Smooth muscle cell (in vitro differentiated cells): ENCODE data around the gene ZNF740. TPM values are rescaled to one million over a fixed set of nuclear protein-coding genes. Genes with fewer than 3 reads are reported as not detected.

Experiments used
- DNase-seq: peaks from one replicate; lab custom pipeline; 2025; ENCODE audit not compliant: unreplicated experiment; lab: John Stamatoyannopoulos, UW
- H2AFZ ChIP-seq: fragments of 200-600 bp; sonication (generic); 2 replicates; pipeline ENCODE4 v1.6.0; 2016; ENCODE audit warnings: antibody characterized with exemption, low read depth, mild to moderate bottlenecking
- H3F3A ChIP-seq: fragments of 200-600 bp; sonication (generic); 2 replicates; pipeline ENCODE4 v1.6.0; 2017; ENCODE audit warnings: antibody characterized with exemption, low read depth
- H3K27ac ChIP-seq: fragments of 200-600 bp; sonication (generic); 2 replicates; pipeline ENCODE4 v1.5.1; 2016; ENCODE audit warnings: low read depth, mild to moderate bottlenecking
- H3K27me3 ChIP-seq: fragments of 200-600 bp; sonication (generic); 2 replicates; pipeline ENCODE4 v1.6.1; 2016; ENCODE audit warnings: low read depth, mild to moderate bottlenecking
- H3K36me3 ChIP-seq: fragments of 200-600 bp; sonication (generic); 2 replicates; pipeline ENCODE4 v1.5.1; 2016; ENCODE audit warnings: low read depth
- H3K4me1 ChIP-seq: fragments of 200-600 bp; sonication (generic); 2 replicates; pipeline ENCODE4 v1.5.1; 2016; ENCODE audit warnings: low read depth
- H3K4me2 ChIP-seq: fragments of 200-600 bp; sonication (generic); 2 replicates; pipeline ENCODE4 v1.6.0; 2016; ENCODE audit warnings: mild to moderate bottlenecking
- H3K4me3 ChIP-seq: fragments of 200-600 bp; sonication (generic); 2 replicates; pipeline ENCODE4 v1.5.1; 2016; ENCODE audit warnings: mild to moderate bottlenecking
- H3K79me2 ChIP-seq: fragments of 200-600 bp; sonication (generic); 2 replicates; pipeline ENCODE4 v1.6.0; 2016; ENCODE audit warnings: low read depth, mild to moderate bottlenecking
- H3K9ac ChIP-seq: fragments of 200-600 bp; sonication (generic); 2 replicates; pipeline ENCODE4 v1.6.0; 2016; ENCODE audit warnings: low read depth
- H3K9me3 ChIP-seq: fragments of 200-600 bp; sonication (generic); replicated peaks from 2 replicates; pipeline ENCODE4 v1.5.1; 2016; ENCODE audit warnings: low read depth
- H4K20me1 ChIP-seq: fragments of 200-600 bp; sonication (generic); 2 replicates; pipeline ENCODE4 v1.6.0; 2016; ENCODE audit warnings: low read depth
- WGBS: methylation state at CpG from one replicate; pipeline ENCODE4 v1.1.7; 2016; ENCODE audit warnings: low lambda C conversion rate; 5-methylcytosine and 5-hydroxymethylcytosine counted together
- polyA plus RNA-seq: library from polyadenylated mRNA; unstranded; fragments of >200 nt; fragmentation: Nextera tagmentation; extraction: Ambion mirVana; gene quantifications from 2 replicates; pipeline ENCODE4 v1.2.1, GENCODE V29; 2016
- total RNA-seq: library from RNA; depleted of rRNA; stranded (reverse); fragments of >200 nt; gene quantifications from 2 replicates; pipeline ENCODE4 v1.2.3, GENCODE V29; 2014
- TF ChIP-seq, protein P1 (sequence below): fragments of 200-600 bp; sonication (generic); IDR thresholded peaks from 2 replicates; pipeline ENCODE4 v1.5.1; 2017; ENCODE audit warnings: borderline replicate concordance, mild to moderate bottlenecking, antibody characterized with exemption; ENCODE audit not compliant: insufficient read depth, poor library complexity, severe bottlenecking

Gene ZNF740
- total and polyA plus RNA-seq, 2 experiments from 2014 or later: 1.0 to 5.2 TPM

DNA sequence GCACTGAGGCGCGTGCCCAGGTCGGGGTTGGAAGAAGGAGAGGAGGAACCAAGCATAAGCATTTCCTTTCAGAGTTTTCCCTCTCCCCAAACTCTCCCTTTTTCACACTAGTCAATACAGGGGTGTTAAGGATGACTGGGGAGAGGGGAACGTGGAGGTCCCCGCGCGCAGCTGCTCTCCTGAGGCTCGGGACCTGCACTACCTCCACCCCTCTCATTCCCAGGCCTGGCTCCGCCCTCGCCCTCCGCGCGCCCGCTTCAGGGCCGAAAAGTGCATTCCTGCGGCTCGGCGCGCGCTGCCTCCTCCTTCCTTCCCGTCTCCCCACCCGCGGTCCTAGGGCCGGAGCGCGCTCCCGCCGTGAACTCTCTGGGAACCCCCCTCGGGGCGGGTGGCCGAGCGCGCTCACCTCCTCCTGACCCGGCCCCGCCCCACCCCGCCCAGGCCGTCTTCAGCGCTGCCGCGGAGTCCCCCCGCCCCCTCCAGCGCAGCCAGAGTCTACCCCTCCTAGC is 40.2 kb downstream of the ZNF740 start:
- H3K4me3 ChIP-seq: peak overlapping the region; percentile 61
- peaks cover 31% of the 10 kb centered on the region for H4K20me1 ChIP-seq
- H3K4me2 ChIP-seq: peak overlapping the region; percentile 88
- peaks cover 4% of the 10 kb centered on the region for H3K79me2 ChIP-seq
- peaks cover 54% of the 10 kb centered on the region for H3K4me1 ChIP-seq
- peak; percentile 77 for DNase-seq
- peak overlapping the region; percentile 93 for H3K9ac ChIP-seq
- peak overlapping the region; percentile 97 for H3K27ac ChIP-seq
- H3K9me3 ChIP-seq: no peaks in the 10 kb centered on the region
- H3K27me3 ChIP-seq: no peaks in the 10 kb centered on the region
- H3F3A ChIP-seq: peaks cover 17% of the 10 kb centered on the region
- H2AFZ ChIP-seq: no peak overlapping the region
- TF ChIP-seq, protein P1, sequence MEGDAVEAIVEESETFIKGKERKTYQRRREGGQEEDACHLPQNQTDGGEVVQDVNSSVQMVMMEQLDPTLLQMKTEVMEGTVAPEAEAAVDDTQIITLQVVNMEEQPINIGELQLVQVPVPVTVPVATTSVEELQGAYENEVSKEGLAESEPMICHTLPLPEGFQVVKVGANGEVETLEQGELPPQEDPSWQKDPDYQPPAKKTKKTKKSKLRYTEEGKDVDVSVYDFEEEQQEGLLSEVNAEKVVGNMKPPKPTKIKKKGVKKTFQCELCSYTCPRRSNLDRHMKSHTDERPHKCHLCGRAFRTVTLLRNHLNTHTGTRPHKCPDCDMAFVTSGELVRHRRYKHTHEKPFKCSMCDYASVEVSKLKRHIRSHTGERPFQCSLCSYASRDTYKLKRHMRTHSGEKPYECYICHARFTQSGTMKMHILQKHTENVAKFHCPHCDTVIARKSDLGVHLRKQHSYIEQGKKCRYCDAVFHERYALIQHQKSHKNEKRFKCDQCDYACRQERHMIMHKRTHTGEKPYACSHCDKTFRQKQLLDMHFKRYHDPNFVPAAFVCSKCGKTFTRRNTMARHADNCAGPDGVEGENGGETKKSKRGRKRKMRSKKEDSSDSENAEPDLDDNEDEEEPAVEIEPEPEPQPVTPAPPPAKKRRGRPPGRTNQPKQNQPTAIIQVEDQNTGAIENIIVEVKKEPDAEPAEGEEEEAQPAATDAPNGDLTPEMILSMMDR: no peak
- under 1% methylated on average over 24 of the region's 42 CpGs for WGBS
- H3K36me3 ChIP-seq: no peaks in the 10 kb centered on the region

DNA sequence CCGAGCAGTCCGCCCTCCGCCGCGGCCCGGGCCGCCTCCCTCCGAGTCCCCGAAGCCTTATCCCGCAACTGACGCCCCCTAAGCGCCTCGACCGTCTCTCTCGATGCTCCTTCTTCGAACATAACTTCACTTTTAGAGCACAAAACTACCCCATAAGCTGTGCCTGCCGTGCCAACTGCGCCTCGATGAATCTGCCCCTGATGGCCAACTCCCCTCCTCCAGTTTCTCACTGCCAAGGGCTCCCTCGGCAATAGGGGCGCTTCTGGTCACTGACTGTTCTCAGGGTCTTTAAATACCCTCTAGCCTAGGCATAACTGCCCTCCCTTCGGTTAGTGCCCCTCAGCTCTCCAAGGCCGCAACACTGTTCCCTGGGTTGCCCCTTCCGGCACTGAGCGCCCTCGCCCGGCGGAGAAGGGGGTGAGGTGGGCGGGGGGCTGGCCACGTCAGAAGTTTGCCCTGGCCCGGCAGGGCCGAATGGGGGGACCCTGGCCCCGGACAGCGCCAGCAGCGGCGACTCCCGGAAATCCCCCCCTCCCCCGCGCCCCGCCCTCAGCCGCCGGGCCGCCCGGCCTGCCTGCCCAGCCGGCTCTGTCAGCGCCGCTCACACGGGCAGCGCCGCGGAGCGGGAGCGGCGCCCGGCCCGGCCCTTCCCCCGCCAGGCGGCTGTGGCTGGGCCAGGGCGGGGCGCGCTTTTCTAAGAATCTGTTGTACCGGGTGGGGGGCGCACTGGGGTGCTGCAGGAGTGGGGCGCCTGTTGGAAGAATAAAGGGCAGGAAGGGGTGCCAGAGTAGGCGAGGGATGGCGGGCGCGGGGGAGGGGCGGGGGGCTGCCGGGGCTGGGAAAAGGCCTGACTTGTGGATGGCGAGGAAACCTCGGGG is 40.9 kb downstream of the ZNF740 start:
- Histone ChIP-seq H4K20me1 (peaks cover 24% of the 10 kb centered on the region), H3K4me1 (peaks cover 56% of the 10 kb centered on the region), H3F3A (peaks cover 23% of the 10 kb centered on the region), H3K79me2 (peaks cover 4% of the 10 kb centered on the region), H3K27ac (peak overlapping the region; percentile 97), H3K36me3 (no peaks in the 10 kb centered on the region), H3K4me3 (peak overlapping the region; percentile 61), H2AFZ (peak overlapping the region; percentile 85), H3K27me3 (no peaks in the 10 kb centered on the region), H3K9me3 (no peaks in the 10 kb centered on the region), H3K9ac (peak overlapping the region; percentile 93), H3K4me2 (peak overlapping the region; percentile 88)
- DNase-seq: peak; percentile 77
- TF ChIP-seq, protein P1: peak; percentile 12
- under 1% methylated on average over 48 of the region's 72 CpGs for WGBS

DNA sequence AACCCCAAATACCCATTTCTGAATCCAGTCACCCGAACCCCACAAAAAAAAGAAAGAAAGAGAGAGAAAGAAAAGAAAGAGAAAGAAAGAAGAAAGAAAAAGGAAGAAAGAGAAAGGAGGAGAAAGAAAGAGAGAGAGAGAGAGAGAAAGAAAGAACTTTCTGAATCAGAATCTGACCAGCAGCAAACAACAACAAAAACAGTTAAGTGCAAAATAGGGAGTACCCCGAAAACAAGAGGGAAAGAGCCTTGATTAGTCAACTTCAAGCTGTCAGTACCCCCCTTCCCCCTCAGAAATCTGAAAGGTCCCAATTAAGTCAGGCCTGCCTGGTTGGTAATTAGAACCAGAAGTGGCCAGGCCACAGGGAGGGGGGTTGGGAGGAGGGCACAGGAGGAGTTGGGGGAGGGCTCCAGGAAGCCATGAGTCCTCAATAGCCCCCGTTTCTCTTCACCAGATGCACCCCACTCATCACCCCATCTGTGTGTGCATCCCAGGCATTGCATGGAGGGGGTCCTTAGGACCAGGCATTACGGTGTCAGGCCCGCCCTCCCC is 41.7 kb downstream of the ZNF740 start:
- Histone ChIP-seq H2AFZ (no peak overlapping the region), H3K27ac (peak overlapping the region; percentile 97)

More for the DNA sequence above, 41.7 kb downstream of the ZNF740 start:
- Histone ChIP-seq H3K79me2 (peaks cover 4% of the 10 kb centered on the region), H3K9ac (no peak overlapping the region), H3K9me3 (no peaks in the 10 kb centered on the region), H3F3A (peaks cover 23% of the 10 kb centered on the region), H3K4me2 (peak overlapping the region; percentile 88), H3K27me3 (no peaks in the 10 kb centered on the region), H3K4me3 (peak overlapping the region; percentile 61), H4K20me1 (peaks cover 16% of the 10 kb centered on the region), H3K36me3 (no peaks in the 10 kb centered on the region), H3K4me1 (peaks cover 55% of the 10 kb centered on the region)
- DNase-seq: no peak
- TF ChIP-seq, protein P1: no peak
- 18% methylated on average over 5 of the region's 5 CpGs for WGBS
